ENCODE results near the gene HEY2. TPM values are rescaled to one million over a fixed set of nuclear protein-coding genes. Genes with fewer than 3 reads are reported as not detected.
"Not testable (repeated sequence)": the region's sequence is repeated elsewhere in the genome, so short reads cannot be mapped to it uniquely, and the experiment has no call there.

The HEY2 gene
- polyA plus RNA-seq, 2 of the 4 experiments (the other 2 are of a cell fraction) = 0.09 TPM; not detected in 1

DNA sequence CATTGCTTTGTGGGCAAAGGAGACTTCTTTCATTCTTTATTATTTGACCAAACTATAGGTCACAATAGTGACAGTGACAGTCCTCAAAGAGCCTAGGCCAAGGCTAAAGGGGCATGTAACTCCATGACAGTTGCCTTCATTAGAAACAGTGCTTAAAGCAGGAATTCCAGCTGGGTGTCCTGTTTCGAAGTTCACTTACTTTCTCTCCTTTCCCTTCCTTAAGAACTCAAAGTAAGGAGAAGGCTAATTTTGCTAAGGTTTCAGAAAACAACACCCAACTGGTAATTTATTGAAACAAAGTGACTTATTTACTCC lies 48.1 kb upstream of the HEY2 start:
- no peaks in the 10 kb centered on the region for H3K4me1 ChIP-seq
- DNase-seq (ENCODE audit: low read depth in 1 of 2, low spot score in 1 of 2) (no peak), FAIRE-seq (no peak), ATAC-seq (no peak)
- ChIA-PET CTCF (no interaction called here), POLR2A (no interaction called here)
- TF ChIP-seq NPAS2 (CRISPR knock-in tag; IDR thresholded peaks at IDR 0.05; ENCODE audit: borderline replicate concordance) (no peak), ZFP36 (IDR thresholded peaks at IDR 0.05; ENCODE audit: borderline replicate concordance, partially characterized antibody) (no peak), TP53 (CRISPR knock-in tag; IDR thresholded peaks at IDR 0.05) (no peak)
- TF ChIP-seq, protein P1, sequence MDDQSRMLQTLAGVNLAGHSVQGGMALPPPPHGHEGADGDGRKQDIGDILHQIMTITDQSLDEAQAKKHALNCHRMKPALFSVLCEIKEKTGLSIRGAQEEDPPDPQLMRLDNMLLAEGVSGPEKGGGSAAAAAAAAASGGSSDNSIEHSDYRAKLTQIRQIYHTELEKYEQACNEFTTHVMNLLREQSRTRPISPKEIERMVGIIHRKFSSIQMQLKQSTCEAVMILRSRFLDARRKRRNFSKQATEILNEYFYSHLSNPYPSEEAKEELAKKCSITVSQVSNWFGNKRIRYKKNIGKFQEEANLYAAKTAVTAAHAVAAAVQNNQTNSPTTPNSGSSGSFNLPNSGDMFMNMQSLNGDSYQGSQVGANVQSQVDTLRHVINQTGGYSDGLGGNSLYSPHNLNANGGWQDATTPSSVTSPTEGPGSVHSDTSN (IDR thresholded peaks at IDR 0.05) = no peak
- H3K9me3 ChIP-seq = no peaks in the 10 kb centered on the region
- H3K4me3 ChIP-seq = no peak overlapping the region
- no peak overlapping the region for H3K4me2 ChIP-seq
- 5% methylated on average over 1 of the region's 1 CpG for WGBS (ENCODE audit: missing lambda C conversion rate)
- no peak overlapping the region for H3K27ac ChIP-seq

DNA sequence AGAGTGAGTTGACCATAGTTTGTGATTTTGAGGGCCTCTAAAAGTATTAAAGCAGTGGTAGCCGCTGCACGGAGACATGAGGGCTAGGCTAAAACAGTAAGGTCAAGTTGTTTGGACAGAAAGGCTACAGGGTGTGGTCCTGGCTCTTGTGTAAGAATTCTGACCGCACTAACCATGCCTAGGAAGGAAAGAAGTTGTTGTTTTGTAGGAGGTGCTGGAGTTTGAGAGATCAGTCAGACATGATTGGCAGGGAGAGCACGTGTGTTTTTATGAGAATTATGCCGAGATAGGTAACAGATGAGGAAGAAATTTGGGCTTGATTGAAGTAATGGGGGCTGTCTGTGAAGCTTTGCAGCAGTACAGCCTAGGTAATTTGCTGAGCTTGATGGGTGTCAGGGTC lies 45.5 kb upstream of the HEY2 start:
- H3K4me1 ChIP-seq; H3K4me2 ChIP-seq; FAIRE-seq; H3K4me3 ChIP-seq; H3K9me3 ChIP-seq; ATAC-seq; DNase-seq (ENCODE audit: low read depth in 1 of 2, low spot score in 1 of 2); CTCF ChIA-PET; POLR2A ChIA-PET; H3K27ac ChIP-seq: not testable (repeated sequence)
- 66% methylated on average over 4 of the region's 5 CpGs for WGBS (ENCODE audit: missing lambda C conversion rate)

DNA sequence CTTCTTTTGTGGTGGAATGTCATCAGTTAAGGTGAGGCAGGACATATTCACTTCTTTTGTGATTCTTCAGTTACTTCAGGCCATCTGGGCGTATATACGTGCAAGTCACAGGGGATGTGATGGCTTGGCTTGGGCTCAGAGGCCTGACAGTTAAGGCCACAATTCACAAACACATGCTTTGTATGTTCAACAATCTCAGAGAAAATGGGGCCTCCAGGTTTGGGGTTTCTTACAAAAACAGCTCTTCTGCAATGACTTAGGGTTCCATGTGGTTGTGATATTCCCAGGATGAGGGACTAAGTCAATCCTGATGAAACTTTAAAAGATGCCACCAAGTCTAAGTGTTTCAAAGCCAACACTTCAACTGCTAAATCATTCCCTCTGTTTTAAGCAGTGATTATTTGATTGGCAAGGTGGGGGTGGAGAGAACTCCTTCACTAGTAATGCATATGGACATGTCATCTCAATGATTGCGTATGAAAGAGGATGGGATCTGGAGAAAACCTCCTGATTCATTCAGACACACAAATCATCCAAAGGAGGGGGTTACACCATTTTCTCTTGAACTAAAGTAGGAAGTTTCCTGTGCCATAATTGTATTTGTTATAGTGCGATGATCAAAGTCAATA lies 41.7 kb upstream of the HEY2 start:
- FAIRE-seq (no peak), ATAC-seq (no peak), DNase-seq (ENCODE audit: low read depth in 1 of 2, low spot score in 1 of 2) (no peak)
- H3K27ac ChIP-seq = no peak overlapping the region
- no peak overlapping the region for H3K4me2 ChIP-seq
- TF ChIP-seq TFCP2L1 (CRISPR knock-in tag; IDR thresholded peaks at IDR 0.05) (no peak), KDM1A (IDR thresholded peaks at IDR 0.05; ENCODE audit: low read depth) (no peak), EP300 (IDR thresholded peaks at IDR 0.05) (no peak), CHD4 (IDR thresholded peaks at IDR 0.05; ENCODE audit: borderline replicate concordance) (no peak), NFE2L2 (conservative IDR thresholded peaks at IDR 0.05; ENCODE audit: low read length) (no peak), TP53 (CRISPR knock-in tag; IDR thresholded peaks at IDR 0.05) (no peak), KDM5A (IDR thresholded peaks at IDR 0.05) (no peak), SREBF2 (IDR thresholded peaks at IDR 0.05) (no peak), NPAS2 (CRISPR knock-in tag; IDR thresholded peaks at IDR 0.05; ENCODE audit: borderline replicate concordance) (no peak)
- no peaks in the 10 kb centered on the region for H3K9me3 ChIP-seq
- no peak overlapping the region for H3K4me3 ChIP-seq
- WGBS (ENCODE audit: missing lambda C conversion rate) = 68% methylated on average over 4 of the region's 4 CpGs
- no peaks in the 10 kb centered on the region for H3K4me1 ChIP-seq
- CTCF ChIA-PET = no interaction called here
- POLR2A ChIA-PET = no interaction called here

DNA sequence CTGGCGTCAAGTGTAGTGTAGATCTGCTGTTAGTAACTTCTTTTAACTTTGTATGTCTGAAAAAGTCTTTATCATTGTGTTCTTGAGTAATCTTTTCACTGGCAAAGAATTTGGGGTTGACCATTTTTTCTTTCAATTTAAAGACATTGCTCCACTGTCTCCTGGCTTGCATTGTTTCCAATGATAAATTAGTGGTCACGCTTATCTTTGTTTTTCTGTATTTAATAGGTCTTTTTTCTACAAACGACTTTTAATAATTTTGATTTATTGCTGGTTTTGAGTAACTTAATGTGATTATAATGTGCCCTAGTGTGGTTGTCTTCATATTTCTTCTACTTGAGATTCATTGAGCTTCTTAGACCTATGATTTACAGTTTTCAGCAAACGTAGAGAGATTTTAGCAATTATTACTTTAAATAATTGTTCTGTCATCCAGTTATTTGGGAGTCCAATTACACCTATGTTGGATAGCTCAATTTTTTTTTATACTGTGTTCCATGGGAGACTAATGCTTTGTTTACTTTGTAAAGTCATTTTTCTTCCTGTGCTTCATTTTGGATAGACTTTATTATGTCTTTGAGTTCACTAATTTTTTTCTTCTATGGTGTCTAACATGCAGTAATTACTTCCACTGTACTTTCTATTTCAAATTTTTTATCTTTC lies 38.3 kb upstream of the HEY2 start:
- CTCF ChIA-PET = no interaction called here
- DNase-seq (ENCODE audit: low read depth in 1 of 2, low spot score in 1 of 2) (no peak), FAIRE-seq (no peak), ATAC-seq (no peak)
- Histone ChIP-seq H3K9me3 (no peaks in the 10 kb centered on the region), H3K27ac (no peak overlapping the region), H3K4me2 (no peak overlapping the region), H3K4me3 (no peak overlapping the region), H3K4me1 (no peaks in the 10 kb centered on the region)
- POLR2A ChIA-PET = no interaction called here
- WGBS (ENCODE audit: missing lambda C conversion rate) = 9% methylated on average over 4 of the region's 4 CpGs
- TF ChIP-seq, protein P2, sequence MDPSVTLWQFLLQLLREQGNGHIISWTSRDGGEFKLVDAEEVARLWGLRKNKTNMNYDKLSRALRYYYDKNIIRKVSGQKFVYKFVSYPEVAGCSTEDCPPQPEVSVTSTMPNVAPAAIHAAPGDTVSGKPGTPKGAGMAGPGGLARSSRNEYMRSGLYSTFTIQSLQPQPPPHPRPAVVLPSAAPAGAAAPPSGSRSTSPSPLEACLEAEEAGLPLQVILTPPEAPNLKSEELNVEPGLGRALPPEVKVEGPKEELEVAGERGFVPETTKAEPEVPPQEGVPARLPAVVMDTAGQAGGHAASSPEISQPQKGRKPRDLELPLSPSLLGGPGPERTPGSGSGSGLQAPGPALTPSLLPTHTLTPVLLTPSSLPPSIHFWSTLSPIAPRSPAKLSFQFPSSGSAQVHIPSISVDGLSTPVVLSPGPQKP (IDR thresholded peaks at IDR 0.05; ENCODE audit: low read depth, low read length) = no peak
- TF ChIP-seq ESRRA (IDR thresholded peaks at IDR 0.05; ENCODE audit: borderline replicate concordance, low read length) (no peak), EHF (CRISPR knock-in tag; IDR thresholded peaks at IDR 0.05) (no peak), ZNF302 (CRISPR knock-in tag; IDR thresholded peaks at IDR 0.05) (no peak), EHMT2 (IDR thresholded peaks at IDR 0.05; ENCODE audit: low read depth) (no peak)
- TF ChIP-seq, protein P3, sequence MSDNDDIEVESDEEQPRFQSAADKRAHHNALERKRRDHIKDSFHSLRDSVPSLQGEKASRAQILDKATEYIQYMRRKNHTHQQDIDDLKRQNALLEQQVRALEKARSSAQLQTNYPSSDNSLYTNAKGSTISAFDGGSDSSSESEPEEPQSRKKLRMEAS (IDR thresholded peaks at IDR 0.05) = no peak

Measured in A549 (cell line).